ENCODE data around the gene PDE9A.

The PDE9A gene

GRCh38 chr21:42673633-42674328 is 20.4 kb downstream of the PDE9A start:
- no peak for DNase-seq

GRCh38 chr21:42674351-42674940 is 21.0 kb downstream of the PDE9A start:
- DNase-seq = no peak

GRCh38 chr21:42675403-42675802 is 22.0 kb downstream of the PDE9A start:
- DNase-seq = no peak

DNA sequence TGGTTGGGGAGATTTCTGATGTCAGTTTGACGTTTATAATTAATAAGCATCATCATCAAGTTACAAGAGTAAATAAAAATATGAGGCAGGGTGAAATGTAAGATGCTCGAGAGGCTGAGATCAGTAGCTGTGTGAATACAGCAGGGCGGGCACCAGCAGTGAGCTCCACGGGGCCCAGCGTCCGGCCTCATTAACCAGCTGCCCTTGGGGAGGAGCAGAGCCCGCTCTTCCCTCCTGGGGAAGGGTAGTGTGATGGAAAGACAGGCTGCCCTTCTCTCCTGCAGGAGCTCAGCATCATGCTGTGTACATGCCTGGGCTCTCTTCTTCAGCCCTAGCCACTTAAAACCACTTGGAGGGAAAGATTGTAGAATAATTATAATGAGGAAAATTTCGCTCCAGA is 23.4 kb downstream of the PDE9A start:
- DNase-seq = no peak

- DNase-seq = no peak
These were observed 24.2 kb downstream of the PDE9A start for GRCh38 chr21:42677339-42678321.

DNA sequence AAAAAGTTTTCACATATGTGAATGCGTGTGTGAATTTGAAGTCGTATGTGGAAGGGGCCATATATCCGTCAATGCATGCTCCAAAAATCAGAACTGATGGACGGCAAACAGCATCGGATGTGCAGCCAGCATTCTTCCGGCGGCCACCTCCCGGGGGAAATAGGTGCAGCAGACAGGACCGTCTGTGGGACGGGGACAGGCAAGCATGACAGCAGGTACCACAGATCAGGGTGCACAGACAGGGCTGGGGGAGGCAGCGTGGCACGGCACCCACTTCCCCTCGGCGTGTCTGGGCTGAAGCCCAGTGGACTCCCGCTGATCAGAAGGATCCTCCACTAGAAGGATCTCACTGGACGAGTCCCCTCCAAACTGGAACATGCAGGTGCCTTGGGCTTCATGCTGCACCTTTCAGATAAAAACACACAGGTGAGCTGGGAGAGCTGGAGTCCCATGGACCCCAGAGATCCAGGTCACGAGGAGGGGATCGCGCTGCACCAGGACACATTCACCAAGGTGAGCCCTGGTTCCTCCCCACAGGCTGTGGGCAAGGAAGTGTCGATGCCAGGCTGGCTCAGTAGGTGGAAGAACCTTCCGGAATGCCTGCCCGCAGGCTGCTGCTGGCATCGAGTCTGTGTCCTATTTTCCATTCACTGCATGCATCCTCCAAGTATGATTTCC is 25.3 kb downstream of the PDE9A start:
- DNase-seq = no peak

DNA sequence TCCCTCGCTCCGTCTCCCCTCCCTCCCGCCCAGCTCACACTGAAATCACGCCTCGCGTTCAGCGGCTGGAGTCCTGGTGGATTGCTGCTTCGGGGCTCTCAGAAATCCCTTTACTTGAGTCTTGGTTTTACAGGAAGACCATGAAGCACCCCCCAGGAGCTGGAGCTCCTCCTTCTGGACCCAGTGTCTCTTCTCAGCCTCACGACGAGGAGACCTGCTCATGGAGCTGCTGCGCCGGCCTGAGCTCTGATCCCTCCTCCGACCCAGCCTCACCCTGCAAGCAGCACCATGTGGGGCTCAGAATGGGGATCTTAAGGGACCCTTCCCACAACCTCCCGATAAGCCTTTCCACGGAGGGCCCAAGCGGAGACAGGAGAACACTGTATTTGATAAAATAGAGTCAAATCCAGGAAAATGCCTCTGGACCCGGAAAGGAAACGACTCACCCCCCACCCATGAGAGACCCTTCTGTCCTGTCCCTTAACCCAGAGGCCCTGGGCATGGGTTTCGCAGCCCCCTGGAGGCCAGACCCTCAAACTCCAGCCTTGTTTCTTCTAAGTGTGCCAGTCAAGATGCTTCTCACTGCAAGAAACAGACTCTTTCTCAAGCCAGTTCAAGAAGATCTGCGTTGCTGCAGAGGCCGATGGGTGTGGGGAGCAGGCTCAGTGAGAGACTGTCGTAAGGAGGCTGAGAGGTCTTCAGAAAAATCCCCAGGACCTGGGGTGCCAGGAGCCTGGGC is 26.1 kb downstream of the PDE9A start:
- no peak for DNase-seq

GRCh38 chr21:42680058-42680330 is 26.6 kb downstream of the PDE9A start:
- no peak for DNase-seq

- DNase-seq = no peak
These were observed 27.0 kb downstream of the PDE9A start for GRCh38 chr21:42680429-42680828.

DNA sequence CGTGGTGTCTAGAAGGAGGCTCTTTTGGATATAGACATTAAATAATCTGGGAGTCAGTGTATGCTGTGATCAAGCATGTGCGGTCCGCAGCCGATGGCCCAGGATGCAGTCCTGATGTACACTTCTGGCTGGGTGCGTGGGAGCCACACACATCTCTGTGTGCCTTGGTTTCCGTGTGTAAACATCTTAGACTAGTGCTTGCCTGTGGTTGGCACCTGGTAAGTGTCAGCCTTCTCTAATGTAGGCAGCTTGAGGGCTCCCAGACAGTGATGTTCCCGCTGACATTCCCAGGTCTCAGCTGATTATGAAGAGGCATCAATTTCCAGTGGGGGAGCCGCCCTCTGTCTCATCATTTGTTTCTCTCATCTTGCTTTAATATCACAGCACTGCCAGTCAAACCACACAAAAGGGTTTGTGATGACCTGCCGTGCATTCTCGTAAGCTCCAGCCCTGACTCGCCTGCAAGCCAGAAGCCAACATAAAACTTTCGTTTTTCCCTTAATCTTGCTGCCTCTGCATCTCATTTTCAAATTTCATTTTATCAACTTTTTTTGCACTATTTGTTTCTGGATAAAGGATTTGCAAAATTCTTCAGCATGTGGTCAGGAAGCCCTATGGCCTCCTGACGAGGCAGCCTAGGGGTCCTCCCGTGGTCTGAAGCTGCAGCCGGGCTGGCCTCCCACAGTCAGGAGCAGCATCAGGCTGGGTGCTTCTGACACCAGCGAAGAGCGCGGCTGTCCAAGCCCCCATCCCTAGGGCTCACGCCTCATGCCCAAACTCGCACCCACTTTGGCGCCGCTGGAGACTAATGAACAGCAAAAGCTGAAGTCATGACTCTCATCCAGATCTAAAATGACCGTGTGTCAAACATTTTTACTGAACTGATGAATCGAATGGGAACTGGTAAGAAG is 28.1 kb downstream of the PDE9A start:
- DNase-seq = no peak

GRCh38 chr21:42682661-42683210 is 29.3 kb downstream of the PDE9A start:
- DNase-seq = no peak

- no peak for DNase-seq
These were observed 30.1 kb downstream of the PDE9A start for GRCh38 chr21:42683371-42684108.

DNA sequence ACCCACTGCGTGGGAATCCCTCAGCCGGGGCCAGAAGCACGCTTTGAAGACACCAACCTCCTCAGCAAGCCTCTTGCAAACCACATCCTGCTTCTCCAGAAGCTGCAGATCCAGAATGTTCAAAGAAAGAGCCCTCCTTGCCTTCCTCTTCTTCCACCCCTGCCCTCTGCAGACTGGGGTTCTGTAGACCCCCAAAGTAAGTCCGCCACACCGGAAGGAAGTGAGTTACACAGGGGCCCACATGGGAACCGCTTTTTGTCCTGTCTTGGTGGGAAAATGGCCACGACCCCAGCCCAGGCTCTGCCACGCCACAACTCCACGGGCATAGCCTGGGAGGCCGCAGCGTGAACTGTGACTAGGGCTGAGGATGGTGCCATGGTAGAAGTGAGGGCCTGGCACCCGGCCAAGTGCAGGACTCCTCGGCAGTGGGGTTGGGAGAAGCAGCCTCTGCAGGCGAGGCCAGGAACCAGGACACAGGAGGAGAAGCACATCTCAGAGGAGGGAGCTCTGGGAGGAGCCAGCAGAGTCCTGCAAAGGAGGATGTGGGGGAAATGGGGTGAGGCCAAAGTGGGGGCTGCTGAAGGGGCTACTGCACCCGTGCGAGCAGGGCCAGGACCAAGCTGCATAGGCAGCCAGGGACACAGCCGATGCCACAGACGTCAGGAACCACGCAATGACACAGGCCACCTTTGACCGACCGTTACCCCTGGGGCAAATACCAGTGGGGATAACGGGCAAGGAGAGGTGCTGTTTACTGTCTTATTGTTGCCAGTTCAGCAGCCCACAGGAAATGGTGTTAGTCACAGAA is 30.9 kb downstream of the PDE9A start:
- no peak for DNase-seq

DNA sequence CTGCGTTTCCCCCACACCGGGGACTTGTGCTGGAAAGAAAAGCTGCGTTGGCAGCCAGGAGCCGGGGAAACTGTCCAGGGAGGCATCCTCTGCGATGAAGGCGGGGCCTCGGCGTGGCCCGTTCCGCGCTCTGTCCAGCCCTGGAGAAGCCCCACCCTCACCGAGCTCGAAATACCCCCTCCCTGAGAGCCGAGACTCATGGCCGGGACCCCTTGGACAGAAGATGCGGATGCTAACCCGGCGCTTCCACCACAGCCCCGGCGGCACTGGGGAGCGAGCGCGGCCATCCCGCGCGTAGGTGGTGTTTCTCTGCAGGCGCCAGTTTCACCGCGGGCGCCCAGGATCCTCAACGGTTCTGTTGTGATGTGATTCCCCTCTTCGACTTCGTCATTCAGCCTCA is 31.6 kb downstream of the PDE9A start:
- no peak for DNase-seq

GRCh38 chr21:42685954-42686500 is 32.6 kb downstream of the PDE9A start:
- DNase-seq = no peak

GRCh38 chr21:42687796-42688195 is 34.4 kb downstream of the PDE9A start:
- no peak for DNase-seq

GRCh38 chr21:42688226-42688840 is 34.9 kb downstream of the PDE9A start:
- no peak for DNase-seq

GRCh38 chr21:42688841-42689371 is 35.5 kb downstream of the PDE9A start:
- no peak for DNase-seq

GRCh38 chr21:42690586-42690985 is 37.2 kb downstream of the PDE9A start:
- no peak for DNase-seq
